Astrocyte (in vitro differentiated cells and primary cell): ENCODE measurements around the gene OR52N2. TPM values are rescaled to one million over a fixed set of nuclear protein-coding genes. Genes with fewer than 3 reads are reported as not detected.

Source experiments
- DNase-seq: peaks from one replicate; pipeline ENCODE4 v3.0.0-alpha.2; 2010; ENCODE audit warnings: low read depth
- FAIRE-seq: peaks from 2 replicates; lab custom pipeline; 2011; peaks lifted over from hg19 to GRCh38; lab: Jason Lieb, UNC
- H2AFZ ChIP-seq: 2 replicates; pipeline ENCODE4 v1.6.0; 2012; ENCODE audit warnings: low read depth, low read length, inconsistent platforms
- H3K27ac ChIP-seq: 2 replicates; pipeline ENCODE4 v1.5.1; 2011; ENCODE audit warnings: low read depth, low read length, inconsistent platforms
- H3K27me3 ChIP-seq: 2 replicates; pipeline ENCODE4 v1.6.0; 2011; ENCODE audit warnings: low read length, inconsistent platforms; ENCODE audit not compliant: insufficient read depth
- H3K36me3 ChIP-seq: 2 replicates; pipeline ENCODE4 v1.5.1; 2011; ENCODE audit warnings: low read length, inconsistent platforms; ENCODE audit not compliant: insufficient read depth
- H3K4me1 ChIP-seq: 2 replicates; pipeline ENCODE4 v1.5.1; 2011; ENCODE audit warnings: low read length, inconsistent platforms; ENCODE audit not compliant: insufficient read depth
- H3K4me2 ChIP-seq: 2 replicates; pipeline ENCODE4 v1.6.0; 2012; ENCODE audit warnings: low read length, inconsistent platforms
- H3K4me3 ChIP-seq: 2 replicates; pipeline ENCODE4 v1.5.1; 2011; ENCODE audit warnings: low read depth, mild to moderate bottlenecking, low read length, inconsistent platforms; ENCODE audit not compliant: insufficient read depth
- H3K79me2 ChIP-seq: 2 replicates; pipeline ENCODE4 v1.6.0; 2012; ENCODE audit warnings: mild to moderate bottlenecking, low read length, inconsistent platforms; ENCODE audit not compliant: insufficient read depth
- H3K9ac ChIP-seq: 2 replicates; pipeline ENCODE4 v1.6.0; 2012; ENCODE audit warnings: mild to moderate bottlenecking, low read length, inconsistent platforms
- H3K9me3 ChIP-seq: 2 replicates; pipeline ENCODE4 v1.5.1; 2012; ENCODE audit warnings: low read depth, mild to moderate bottlenecking, low read length, inconsistent platforms; ENCODE audit not compliant: insufficient read depth
- H4K20me1 ChIP-seq: 2 replicates; pipeline ENCODE4 v1.6.0; 2012; ENCODE audit warnings: low read length, inconsistent platforms; ENCODE audit not compliant: insufficient read depth
- H3K27ac Mint-ChIP-seq: one replicate; pipeline ENCODE4 v1.8.0; 2021; ENCODE audit warnings: mild to moderate bottlenecking, mixed read lengths; ENCODE audit not compliant: unreplicated experiment
- H3K27me3 Mint-ChIP-seq: one replicate; pipeline ENCODE4 v1.8.0; 2021; ENCODE audit warnings: low read depth, mixed read lengths; ENCODE audit not compliant: unreplicated experiment
- H3K36me3 Mint-ChIP-seq: one replicate; pipeline ENCODE4 v1.8.0; 2021; ENCODE audit warnings: low read depth, mixed read lengths; ENCODE audit not compliant: unreplicated experiment
- H3K4me1 Mint-ChIP-seq: one replicate; pipeline ENCODE4 v1.8.0; 2021; ENCODE audit warnings: low read depth, mixed read lengths; ENCODE audit not compliant: unreplicated experiment
- H3K4me3 Mint-ChIP-seq: one replicate; pipeline ENCODE4 v1.8.0; 2021; ENCODE audit warnings: mild to moderate bottlenecking, moderate library complexity, mixed read lengths; ENCODE audit not compliant: unreplicated experiment
- H3K9me3 Mint-ChIP-seq: one replicate; pipeline ENCODE4 v1.8.0; 2021; ENCODE audit warnings: mild to moderate bottlenecking, mixed read lengths; ENCODE audit not compliant: unreplicated experiment
- EZH2 ChIP-seq: IDR thresholded peaks from 2 replicates; pipeline ENCODE4 v1.6.1; 2012; ENCODE audit warnings: mild to moderate bottlenecking, low read length, inconsistent platforms; ENCODE audit not compliant: insufficient read depth
- total RNA-seq: library from RNA; stranded (reverse); gene quantifications from 2 replicates; pipeline ENCODE4 v1.2.1, GENCODE V29; 2021
- TF ChIP-seq, protein P1 (sequence below): IDR thresholded peaks from 2 replicates; pipeline ENCODE4 v1.5.1; 2011; ENCODE audit warnings: low read depth, mild to moderate bottlenecking, inconsistent platforms, low read length, moderate library complexity; ENCODE audit not compliant: insufficient read depth

The OR52N2 gene
- total RNA-seq, 1 donor from 2014 or later, result not detected

DNA sequence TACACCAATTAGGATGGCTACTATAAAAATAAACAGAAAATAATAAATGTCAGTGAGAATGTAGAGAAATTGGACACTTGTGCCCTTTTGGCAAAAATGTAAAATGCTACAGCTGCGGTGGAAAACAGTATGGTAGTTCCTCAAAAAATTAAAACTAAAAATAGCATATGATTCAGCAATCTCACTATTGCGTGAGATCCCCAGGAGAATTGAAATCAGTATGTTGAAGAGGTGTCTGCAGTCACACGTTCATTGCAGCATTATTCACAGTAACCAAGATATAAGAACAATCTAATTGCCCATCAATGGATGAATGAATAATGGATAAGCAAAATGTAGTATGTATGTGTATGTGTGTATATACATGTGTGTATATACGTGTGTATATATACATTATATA lies 6.8 kb downstream of the OR52N2 start:
- Mint-ChIP-seq H3K27me3 (no peaks in the 10 kb centered on the region), H3K36me3 (no peaks in the 10 kb centered on the region), H3K4me1 (peaks cover 2% of the 10 kb centered on the region), H3K9me3 (no peaks in the 10 kb centered on the region), H3K4me3 (no peak overlapping the region), H3K27ac (no peak overlapping the region)
- no peak for FAIRE-seq
- Histone ChIP-seq H3K4me3 (no peak overlapping the region), H2AFZ (no peak overlapping the region), H3K36me3 (no peaks in the 10 kb centered on the region), H3K4me1 (no peaks in the 10 kb centered on the region), H4K20me1 (no peaks in the 10 kb centered on the region), H3K79me2 (no peaks in the 10 kb centered on the region), H3K27ac (no peak overlapping the region), H3K27me3 (no peaks in the 10 kb centered on the region), H3K9ac (no peak overlapping the region), H3K9me3 (no peaks in the 10 kb centered on the region), H3K4me2 (no peak overlapping the region)
- no peak for DNase-seq
- TF ChIP-seq, protein P1, sequence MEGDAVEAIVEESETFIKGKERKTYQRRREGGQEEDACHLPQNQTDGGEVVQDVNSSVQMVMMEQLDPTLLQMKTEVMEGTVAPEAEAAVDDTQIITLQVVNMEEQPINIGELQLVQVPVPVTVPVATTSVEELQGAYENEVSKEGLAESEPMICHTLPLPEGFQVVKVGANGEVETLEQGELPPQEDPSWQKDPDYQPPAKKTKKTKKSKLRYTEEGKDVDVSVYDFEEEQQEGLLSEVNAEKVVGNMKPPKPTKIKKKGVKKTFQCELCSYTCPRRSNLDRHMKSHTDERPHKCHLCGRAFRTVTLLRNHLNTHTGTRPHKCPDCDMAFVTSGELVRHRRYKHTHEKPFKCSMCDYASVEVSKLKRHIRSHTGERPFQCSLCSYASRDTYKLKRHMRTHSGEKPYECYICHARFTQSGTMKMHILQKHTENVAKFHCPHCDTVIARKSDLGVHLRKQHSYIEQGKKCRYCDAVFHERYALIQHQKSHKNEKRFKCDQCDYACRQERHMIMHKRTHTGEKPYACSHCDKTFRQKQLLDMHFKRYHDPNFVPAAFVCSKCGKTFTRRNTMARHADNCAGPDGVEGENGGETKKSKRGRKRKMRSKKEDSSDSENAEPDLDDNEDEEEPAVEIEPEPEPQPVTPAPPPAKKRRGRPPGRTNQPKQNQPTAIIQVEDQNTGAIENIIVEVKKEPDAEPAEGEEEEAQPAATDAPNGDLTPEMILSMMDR, result no peak
- TF ChIP-seq EZH2, result no peak

DNA sequence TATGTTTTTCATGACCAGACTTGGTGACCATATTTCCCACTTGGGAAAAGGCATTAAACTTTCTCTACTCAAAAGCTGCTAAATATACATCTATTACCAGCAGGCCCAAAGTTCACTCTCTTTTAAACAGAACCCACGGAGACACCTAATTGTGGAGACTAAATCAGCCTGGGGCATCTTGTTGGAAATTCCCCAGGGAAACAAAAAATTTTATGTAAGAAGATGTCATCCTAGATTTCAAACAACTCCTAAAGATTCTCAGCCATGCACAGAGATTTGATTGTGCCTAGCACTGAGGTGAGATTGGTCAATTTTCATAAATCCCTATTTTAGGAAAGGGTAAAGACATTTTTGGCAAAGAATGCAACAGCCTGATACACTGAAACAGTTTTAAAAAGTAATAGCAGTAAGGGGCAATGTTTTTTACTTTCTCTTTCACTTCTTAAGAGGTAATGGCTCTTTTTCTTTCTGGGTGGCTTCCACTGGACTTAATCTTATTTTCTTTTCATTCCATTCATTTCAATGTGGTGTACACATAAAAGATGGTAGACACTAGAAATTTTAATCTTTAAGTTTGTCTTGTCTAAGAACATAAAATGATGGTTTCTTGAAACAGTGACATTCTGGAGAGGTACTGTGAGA lies 9.6 kb downstream of the OR52N2 start:
- Histone ChIP-seq H3K27ac (no peak overlapping the region), H3K9ac (no peak overlapping the region), H3K4me1 (no peaks in the 10 kb centered on the region), H3K4me2 (no peak overlapping the region), H2AFZ (no peak overlapping the region), H3K27me3 (no peaks in the 10 kb centered on the region), H3K9me3 (no peaks in the 10 kb centered on the region), H3K4me3 (no peak overlapping the region), H3K79me2 (no peaks in the 10 kb centered on the region), H4K20me1 (no peaks in the 10 kb centered on the region), H3K36me3 (no peaks in the 10 kb centered on the region)
- Mint-ChIP-seq H3K27ac (no peak overlapping the region), H3K4me3 (no peak overlapping the region), H3K27me3 (no peaks in the 10 kb centered on the region), H3K4me1 (peaks cover 2% of the 10 kb centered on the region), H3K36me3 (no peaks in the 10 kb centered on the region), H3K9me3 (no peaks in the 10 kb centered on the region)
- FAIRE-seq, result no peak
- TF ChIP-seq, protein P1, result no peak
- no peak for DNase-seq

DNA sequence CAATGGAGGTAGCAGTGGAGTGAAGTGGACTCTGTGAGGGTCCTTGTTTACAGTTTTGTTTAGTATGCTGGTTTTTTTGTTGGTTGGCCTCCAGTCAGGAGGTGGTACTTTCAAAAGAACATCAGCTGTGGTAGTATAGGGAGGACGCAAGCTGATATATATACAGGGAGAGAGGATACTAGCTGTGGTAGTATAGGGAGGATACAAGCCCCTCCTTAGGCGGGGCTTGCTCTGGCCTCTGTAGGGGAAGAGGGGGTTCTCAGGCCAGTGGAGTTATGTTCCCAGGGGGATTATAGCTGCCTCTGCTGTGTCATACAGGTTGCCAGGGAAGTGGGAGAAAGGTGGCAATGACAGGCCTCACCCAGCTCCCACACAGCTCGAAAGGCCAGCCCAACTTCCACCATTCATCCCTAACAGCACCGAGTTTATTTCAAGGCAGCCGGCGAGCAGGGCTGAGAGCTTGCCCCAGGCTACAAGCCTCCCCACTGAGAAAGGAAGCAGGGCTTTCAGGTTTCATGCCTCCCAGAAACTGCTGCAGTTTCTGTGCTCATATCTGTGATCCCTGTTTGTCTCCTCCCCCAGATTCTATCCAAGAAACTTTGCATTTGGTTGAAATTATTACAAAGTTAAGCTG lies 22.6 kb downstream of the OR52N2 start:
- H3K27me3 Mint-ChIP-seq, result no peaks in the 10 kb centered on the region
- Histone ChIP-seq H3K4me2 (no peak overlapping the region), H3K79me2 (no peaks in the 10 kb centered on the region), H3K9ac (no peak overlapping the region), H2AFZ (no peak overlapping the region), H3K9me3 (no peaks in the 10 kb centered on the region), H3K27ac (no peak overlapping the region), H4K20me1 (no peaks in the 10 kb centered on the region), H3K27me3 (no peaks in the 10 kb centered on the region), H3K36me3 (no peaks in the 10 kb centered on the region), H3K4me3 (no peak overlapping the region), H3K4me1 (no peaks in the 10 kb centered on the region)
- TF ChIP-seq, protein P1, result no peak
- no peak for TF ChIP-seq EZH2
- no peak overlapping the region for H3K4me3 Mint-ChIP-seq
- no peaks in the 10 kb centered on the region for H3K4me1 Mint-ChIP-seq
- H3K36me3 Mint-ChIP-seq, result no peaks in the 10 kb centered on the region
- peaks cover 2% of the 10 kb centered on the region for H3K9me3 Mint-ChIP-seq
- FAIRE-seq (no peak), DNase-seq (no peak)
- no peak overlapping the region for H3K27ac Mint-ChIP-seq
